ENCODE results near the gene KCMF1. TPM values are rescaled to one million over a fixed set of nuclear protein-coding genes. Genes with fewer than 3 reads are reported as not detected.

Gene KCMF1
- 76.0 to 101 TPM (median 95.8 TPM) in 3 replicates for total RNA-seq
- long read RNA-seq, full-length matches to known transcripts, result 94 of 105 reads
- long read RNA-seq, partial matches to known transcripts, result 6 of 105 reads
- long read RNA-seq, other reads (novel, unspliced or antisense), result 5 of 105 reads

DNA sequence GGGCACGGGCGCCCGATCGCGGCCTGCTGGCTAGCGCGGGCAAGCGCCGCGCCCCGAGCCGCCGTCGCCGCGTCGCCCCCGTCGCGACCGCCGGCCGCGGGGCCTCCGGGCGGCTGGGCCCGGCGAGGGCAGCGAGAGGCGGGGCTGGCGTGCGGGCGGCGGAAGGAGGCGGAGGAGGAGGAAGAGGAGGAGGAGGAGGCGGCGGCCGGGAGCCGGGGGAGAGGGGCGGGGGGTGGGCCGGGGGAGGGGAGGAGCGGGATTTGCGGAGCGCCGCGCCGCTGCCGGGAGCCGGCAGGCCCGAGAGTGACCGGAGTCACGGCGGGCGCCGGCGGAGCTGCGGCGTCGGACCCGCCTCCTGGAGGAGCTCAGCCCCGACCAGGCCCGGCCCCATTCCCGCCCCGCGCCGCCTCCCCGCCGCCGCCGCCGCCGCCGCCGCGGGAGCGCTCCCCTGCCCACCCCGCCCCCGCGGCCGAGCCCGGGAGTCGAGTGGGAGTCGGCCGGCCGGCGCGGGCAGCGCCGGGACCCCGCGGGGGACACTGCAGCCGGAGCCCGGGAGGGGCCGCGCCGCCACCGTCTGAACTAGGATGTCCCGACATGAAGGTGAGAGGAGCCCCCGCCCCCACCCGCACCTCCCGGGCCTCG, at the start of gene KCMF1:
Gene KCMF1 (plus strand): TSS at position 294 of the 642 bp plus-strand sequence. CDS start 291 bp downstream, at position 585.
- Mint-ChIP-seq H3K9me3 (ENCODE audit: low read depth) (no peaks in the 10 kb centered on the region), H3K36me3 (ENCODE audit: low read depth) (no peaks in the 10 kb centered on the region), H3K27ac (ENCODE audit: unreplicated experiment) (peak within 1 kb of the TSS; percentile 97), H3K4me1 (ENCODE audit: low read depth) (peaks cover 53% of the 10 kb centered on the region), H3K27me3 (ENCODE audit: low read depth) (no peaks in the 10 kb centered on the region), H3K4me3 (ENCODE audit: unreplicated experiment) (peak within 1 kb of the TSS; percentile 96)
- DNase-seq (ENCODE audit: low spot score), result no peak
- TF ChIP-seq, protein P1, sequence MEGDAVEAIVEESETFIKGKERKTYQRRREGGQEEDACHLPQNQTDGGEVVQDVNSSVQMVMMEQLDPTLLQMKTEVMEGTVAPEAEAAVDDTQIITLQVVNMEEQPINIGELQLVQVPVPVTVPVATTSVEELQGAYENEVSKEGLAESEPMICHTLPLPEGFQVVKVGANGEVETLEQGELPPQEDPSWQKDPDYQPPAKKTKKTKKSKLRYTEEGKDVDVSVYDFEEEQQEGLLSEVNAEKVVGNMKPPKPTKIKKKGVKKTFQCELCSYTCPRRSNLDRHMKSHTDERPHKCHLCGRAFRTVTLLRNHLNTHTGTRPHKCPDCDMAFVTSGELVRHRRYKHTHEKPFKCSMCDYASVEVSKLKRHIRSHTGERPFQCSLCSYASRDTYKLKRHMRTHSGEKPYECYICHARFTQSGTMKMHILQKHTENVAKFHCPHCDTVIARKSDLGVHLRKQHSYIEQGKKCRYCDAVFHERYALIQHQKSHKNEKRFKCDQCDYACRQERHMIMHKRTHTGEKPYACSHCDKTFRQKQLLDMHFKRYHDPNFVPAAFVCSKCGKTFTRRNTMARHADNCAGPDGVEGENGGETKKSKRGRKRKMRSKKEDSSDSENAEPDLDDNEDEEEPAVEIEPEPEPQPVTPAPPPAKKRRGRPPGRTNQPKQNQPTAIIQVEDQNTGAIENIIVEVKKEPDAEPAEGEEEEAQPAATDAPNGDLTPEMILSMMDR (IDR thresholded peaks at IDR 0.05), result no peak

DNA sequence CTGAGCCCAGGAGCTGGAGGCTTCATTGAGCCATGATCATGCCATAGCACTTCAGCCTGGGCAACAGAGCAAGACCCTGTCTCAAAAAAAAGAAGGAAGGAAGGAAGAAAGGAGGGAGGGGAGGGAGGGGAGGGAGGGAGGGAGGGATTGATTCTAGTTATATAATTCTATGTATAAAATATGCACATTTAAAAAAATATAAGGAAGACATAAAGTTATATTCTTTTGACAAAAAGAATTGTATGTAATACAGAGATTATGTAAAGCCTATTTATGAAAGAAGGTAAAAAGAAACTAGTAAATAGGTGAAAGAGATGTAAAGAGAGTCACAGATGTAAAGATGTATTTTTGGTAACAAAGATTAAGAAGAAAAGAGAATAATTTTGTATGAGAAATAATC, 48.0 kb upstream of the KCMF1 start:
- peaks cover 40% of the 10 kb centered on the region for H3K4me1 Mint-ChIP-seq (ENCODE audit: low read depth)
- no peak for DNase-seq (ENCODE audit: low spot score)
- no peaks in the 10 kb centered on the region for H3K9me3 Mint-ChIP-seq (ENCODE audit: low read depth)
- no peaks in the 10 kb centered on the region for H3K27me3 Mint-ChIP-seq (ENCODE audit: low read depth)
- no peak overlapping the region for H3K4me3 Mint-ChIP-seq (ENCODE audit: unreplicated experiment)
- H3K36me3 Mint-ChIP-seq (ENCODE audit: low read depth), result no peaks in the 10 kb centered on the region
- H3K27ac Mint-ChIP-seq (ENCODE audit: unreplicated experiment), result no peak overlapping the region
- TF ChIP-seq, protein P1 (IDR thresholded peaks at IDR 0.05), result no peak

DNA sequence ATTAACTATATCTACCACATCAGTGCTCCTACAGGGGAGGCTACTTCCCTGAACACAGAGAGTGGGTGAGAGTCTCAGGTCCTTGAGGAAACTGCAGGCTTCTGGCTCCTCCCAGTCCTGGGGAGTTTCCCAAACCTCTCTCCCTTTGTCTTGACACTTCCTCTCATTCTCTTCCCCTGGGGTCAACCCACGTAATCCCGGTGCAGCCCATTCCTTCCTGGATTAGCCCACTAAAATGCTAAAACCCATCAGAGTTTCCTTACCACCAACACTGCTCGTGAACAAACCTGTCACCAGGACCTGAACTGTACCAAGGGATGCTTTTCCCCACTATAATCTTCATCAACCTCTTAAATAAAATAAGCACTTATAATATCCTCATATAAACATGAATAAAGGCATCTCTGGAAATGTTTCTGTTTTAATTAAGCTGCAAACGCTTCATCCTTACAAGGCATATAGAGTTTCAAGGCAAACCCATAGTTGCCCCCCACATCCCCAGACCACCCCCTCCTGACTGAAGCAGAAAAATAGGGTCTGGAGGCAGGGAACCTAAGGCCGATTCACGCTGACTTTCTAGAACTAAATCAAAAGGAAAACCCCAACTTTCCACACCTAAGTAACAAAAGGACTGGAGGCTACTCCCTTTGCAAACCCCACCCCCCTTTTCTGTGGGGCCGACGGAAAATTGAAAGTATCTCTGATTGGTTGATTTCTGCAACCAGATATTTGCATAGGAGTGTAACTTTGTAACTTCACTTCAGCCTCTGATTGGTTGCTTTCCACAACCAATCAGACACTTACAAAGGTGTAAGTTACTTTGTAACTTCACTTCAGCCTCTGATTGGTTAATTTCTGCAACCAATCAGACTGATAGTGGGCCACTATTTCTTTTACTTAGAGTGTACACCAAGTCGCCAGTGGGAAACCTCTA, 46.5 kb upstream of the KCMF1 start:
- Mint-ChIP-seq H3K36me3 (ENCODE audit: low read depth) (no peaks in the 10 kb centered on the region), H3K4me3 (ENCODE audit: unreplicated experiment) (no peak overlapping the region), H3K27me3 (ENCODE audit: low read depth) (no peaks in the 10 kb centered on the region), H3K4me1 (ENCODE audit: low read depth) (peaks cover 37% of the 10 kb centered on the region), H3K27ac (ENCODE audit: unreplicated experiment) (no peak overlapping the region), H3K9me3 (ENCODE audit: low read depth) (no peaks in the 10 kb centered on the region)
- TF ChIP-seq, protein P1 (IDR thresholded peaks at IDR 0.05), result no peak
- DNase-seq (ENCODE audit: low spot score), result no peak

DNA sequence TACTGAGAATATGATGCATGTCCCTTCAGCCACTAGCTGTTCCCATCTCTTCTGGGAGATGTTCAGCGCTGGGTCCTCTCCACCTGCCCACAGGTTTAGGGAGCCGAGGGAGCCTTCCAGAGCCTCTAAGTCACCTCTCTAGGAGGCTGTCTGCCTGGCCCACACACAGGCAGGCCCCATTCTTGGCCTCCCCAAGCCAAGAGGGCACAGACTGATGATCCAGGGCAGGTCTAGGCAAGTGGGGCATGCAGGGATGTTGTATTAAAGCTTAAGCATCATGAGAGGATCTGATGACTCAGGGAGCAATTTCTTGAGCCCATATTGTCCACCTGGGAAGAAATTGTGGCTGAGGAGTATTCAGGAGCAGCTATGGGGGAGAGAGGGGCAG, 45.6 kb upstream of the KCMF1 start:
- Mint-ChIP-seq H3K36me3 (ENCODE audit: low read depth) (no peaks in the 10 kb centered on the region), H3K4me3 (ENCODE audit: unreplicated experiment) (peak overlapping the region; percentile 92), H3K9me3 (ENCODE audit: low read depth) (no peaks in the 10 kb centered on the region), H3K4me1 (ENCODE audit: low read depth) (peaks cover 28% of the 10 kb centered on the region), H3K27me3 (ENCODE audit: low read depth) (no peaks in the 10 kb centered on the region), H3K27ac (ENCODE audit: unreplicated experiment) (peak overlapping the region; percentile 54)
- TF ChIP-seq, protein P1 (IDR thresholded peaks at IDR 0.05), result no peak
- no peak for DNase-seq (ENCODE audit: low spot score)

DNA sequence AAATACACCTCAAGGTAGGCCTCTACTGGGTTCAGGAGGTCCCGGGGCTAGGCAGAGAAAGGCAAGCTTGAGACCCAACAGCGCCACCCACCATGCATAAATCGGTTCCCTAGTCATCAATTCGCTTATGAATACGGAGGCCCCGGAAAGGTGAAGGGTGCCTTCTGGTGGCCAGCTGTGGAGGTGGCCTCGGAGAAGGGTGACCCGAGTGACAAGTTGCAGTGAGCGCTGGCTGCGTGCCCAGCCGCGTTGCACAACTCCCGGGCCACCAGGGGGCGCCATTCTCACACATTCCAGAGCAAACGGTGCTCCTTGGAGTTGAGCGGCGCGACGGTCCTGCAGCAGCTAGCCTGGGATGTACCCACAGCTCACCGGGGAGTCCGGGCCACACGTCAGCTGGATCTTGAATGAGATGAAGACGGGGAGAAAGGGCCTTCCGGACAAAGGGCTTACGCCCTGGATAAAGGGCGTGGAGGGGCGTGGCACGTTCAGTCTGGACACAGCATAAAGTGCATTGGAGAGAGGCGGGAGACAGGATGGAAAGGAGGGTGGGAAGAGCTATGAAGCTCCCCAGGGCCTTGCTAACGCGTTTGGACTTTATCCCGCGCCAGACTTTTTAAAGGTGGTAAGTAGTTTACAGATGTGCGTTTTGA, 45.1 kb upstream of the KCMF1 start:
- Mint-ChIP-seq H3K27me3 (ENCODE audit: low read depth) (no peaks in the 10 kb centered on the region), H3K36me3 (ENCODE audit: low read depth) (no peaks in the 10 kb centered on the region), H3K27ac (ENCODE audit: unreplicated experiment) (peak overlapping the region; percentile 95), H3K4me3 (ENCODE audit: unreplicated experiment) (peak overlapping the region; percentile 92), H3K4me1 (ENCODE audit: low read depth) (peaks cover 24% of the 10 kb centered on the region), H3K9me3 (ENCODE audit: low read depth) (no peaks in the 10 kb centered on the region)
- DNase-seq (ENCODE audit: low spot score), result peak; percentile 95
- TF ChIP-seq, protein P1 (IDR thresholded peaks at IDR 0.05), result peak; percentile 100
